Endothelial cell (in vitro differentiated cells): ENCODE data around the gene DOCK1. TPM values are rescaled to one million over a fixed set of nuclear protein-coding genes. Genes with fewer than 3 reads are reported as not detected.

Source experiments
- DNase-seq: peaks from one replicate; pipeline ENCODE4 v3.0.0; 2021; ENCODE audit warnings: low spot score
- H3K27ac Mint-ChIP-seq: one replicate; pipeline ENCODE4 v1.8.0; 2021; ENCODE audit warnings: mixed read lengths, inconsistent platforms; ENCODE audit not compliant: unreplicated experiment
- H3K27me3 Mint-ChIP-seq: one replicate; pipeline ENCODE4 v1.8.0; 2021; ENCODE audit warnings: mild to moderate bottlenecking, moderate library complexity, mixed read lengths, inconsistent platforms; ENCODE audit not compliant: unreplicated experiment
- H3K36me3 Mint-ChIP-seq: one replicate; pipeline ENCODE4 v1.8.0; 2021; ENCODE audit warnings: mild to moderate bottlenecking, low read depth, mixed read lengths, inconsistent platforms; ENCODE audit not compliant: unreplicated experiment
- H3K4me1 Mint-ChIP-seq: one replicate; pipeline ENCODE4 v1.8.0; 2021; ENCODE audit warnings: mild to moderate bottlenecking, mixed read lengths, inconsistent platforms; ENCODE audit not compliant: unreplicated experiment
- H3K4me3 Mint-ChIP-seq: one replicate; pipeline ENCODE4 v1.8.0; 2021; ENCODE audit warnings: mild to moderate bottlenecking, mixed read lengths, inconsistent platforms; ENCODE audit not compliant: unreplicated experiment
- H3K9me3 Mint-ChIP-seq: one replicate; pipeline ENCODE4 v1.8.0; 2021; ENCODE audit warnings: mixed read lengths, inconsistent platforms; ENCODE audit not compliant: unreplicated experiment
- total RNA-seq: library from RNA; stranded (reverse); fragmentation: NEBNext Ultra II Directional; extraction: Animal tissue kit (Norgen Biotek cat#: 25700); gene quantifications from one replicate; pipeline ENCODE4 v1.2.1, GENCODE V29; 2021; ENCODE audit not compliant: unreplicated experiment
- TF ChIP-seq, protein P1 (sequence below): fragments of 200-600 bp; sonication (generic); IDR thresholded peaks from one replicate; pipeline ENCODE4 v1.5.0; 2021; ENCODE audit warnings: antibody characterized with exemption; ENCODE audit not compliant: unreplicated experiment

The DOCK1 gene
- total RNA-seq, 1 donor from 2014 or later, result 116 TPM

DNA sequence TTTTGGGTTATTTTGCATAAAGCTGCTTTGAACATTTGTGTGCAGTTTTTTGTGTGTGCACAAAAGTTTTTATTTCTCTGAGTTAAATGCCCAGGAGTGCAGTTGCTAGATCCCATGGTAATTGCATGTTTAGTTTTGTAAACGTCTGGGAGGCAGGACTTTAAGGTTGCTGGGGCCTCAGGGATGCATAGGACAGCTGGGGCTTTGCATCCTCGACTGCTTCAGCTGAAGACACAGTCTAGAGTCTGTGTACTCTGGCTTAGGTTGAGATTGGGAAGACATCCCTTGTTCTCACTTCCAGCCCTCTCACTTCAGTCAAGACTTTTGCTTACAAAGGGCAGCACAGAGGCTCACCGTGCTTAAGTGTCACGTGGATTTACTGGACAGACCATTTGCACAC, 385.6 kb downstream of the DOCK1 start:
- DNase-seq, result no peak
- TF ChIP-seq, protein P1, sequence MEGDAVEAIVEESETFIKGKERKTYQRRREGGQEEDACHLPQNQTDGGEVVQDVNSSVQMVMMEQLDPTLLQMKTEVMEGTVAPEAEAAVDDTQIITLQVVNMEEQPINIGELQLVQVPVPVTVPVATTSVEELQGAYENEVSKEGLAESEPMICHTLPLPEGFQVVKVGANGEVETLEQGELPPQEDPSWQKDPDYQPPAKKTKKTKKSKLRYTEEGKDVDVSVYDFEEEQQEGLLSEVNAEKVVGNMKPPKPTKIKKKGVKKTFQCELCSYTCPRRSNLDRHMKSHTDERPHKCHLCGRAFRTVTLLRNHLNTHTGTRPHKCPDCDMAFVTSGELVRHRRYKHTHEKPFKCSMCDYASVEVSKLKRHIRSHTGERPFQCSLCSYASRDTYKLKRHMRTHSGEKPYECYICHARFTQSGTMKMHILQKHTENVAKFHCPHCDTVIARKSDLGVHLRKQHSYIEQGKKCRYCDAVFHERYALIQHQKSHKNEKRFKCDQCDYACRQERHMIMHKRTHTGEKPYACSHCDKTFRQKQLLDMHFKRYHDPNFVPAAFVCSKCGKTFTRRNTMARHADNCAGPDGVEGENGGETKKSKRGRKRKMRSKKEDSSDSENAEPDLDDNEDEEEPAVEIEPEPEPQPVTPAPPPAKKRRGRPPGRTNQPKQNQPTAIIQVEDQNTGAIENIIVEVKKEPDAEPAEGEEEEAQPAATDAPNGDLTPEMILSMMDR, result no peak
- Mint-ChIP-seq H3K36me3 (peaks cover 20% of the 10 kb centered on the region), H3K27ac (no peak overlapping the region), H3K9me3 (no peaks in the 10 kb centered on the region), H3K27me3 (no peaks in the 10 kb centered on the region), H3K4me3 (no peak overlapping the region), H3K4me1 (peaks cover 6% of the 10 kb centered on the region)

DNA sequence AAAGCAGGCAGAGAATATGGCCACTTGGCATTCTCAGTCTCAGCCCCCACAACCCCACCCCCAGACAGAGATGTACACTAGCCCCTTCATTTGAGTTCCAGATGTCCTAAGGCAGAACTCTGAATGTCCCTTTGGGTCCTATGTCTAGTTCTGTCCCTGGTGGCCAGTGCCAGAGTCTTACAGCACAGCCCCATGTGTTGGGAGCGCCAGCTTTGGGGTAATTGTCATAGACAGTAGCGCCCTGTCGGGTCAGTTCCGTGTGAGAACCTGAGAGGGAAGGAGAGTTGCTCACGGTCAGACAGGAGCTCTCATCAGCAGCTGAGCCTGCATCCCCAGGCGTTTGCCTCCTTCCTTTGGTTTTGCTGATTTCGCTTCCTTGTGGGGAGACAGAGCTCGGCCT, 386.1 kb downstream of the DOCK1 start:
- Mint-ChIP-seq H3K9me3 (no peaks in the 10 kb centered on the region), H3K4me1 (peaks cover 6% of the 10 kb centered on the region), H3K27me3 (no peaks in the 10 kb centered on the region), H3K36me3 (peaks cover 20% of the 10 kb centered on the region), H3K4me3 (no peak overlapping the region), H3K27ac (no peak overlapping the region)
- DNase-seq, result no peak
- TF ChIP-seq, protein P1, result no peak

DNA sequence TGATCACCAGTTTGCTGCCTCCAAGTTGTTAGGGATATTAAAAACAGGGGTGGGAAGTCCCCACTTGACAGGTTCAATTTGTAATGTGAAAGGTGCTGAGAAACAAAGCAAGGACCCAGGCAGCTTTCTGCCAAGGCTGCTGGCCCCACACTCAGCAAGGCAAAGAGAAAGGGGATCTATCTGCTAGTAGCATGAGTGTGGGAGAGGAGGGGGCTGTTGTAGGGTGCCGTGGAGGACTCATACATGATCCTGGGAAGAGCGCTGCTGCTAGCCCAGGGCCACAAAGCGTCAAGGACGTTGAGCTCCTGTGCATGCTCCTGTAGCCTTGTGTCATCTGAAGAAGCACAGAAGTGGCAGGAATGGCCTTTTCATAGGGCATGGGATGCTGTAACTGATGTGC, 387.7 kb downstream of the DOCK1 start:
- Mint-ChIP-seq H3K27ac (peak overlapping the region; percentile 1), H3K9me3 (no peaks in the 10 kb centered on the region), H3K4me1 (peaks cover 6% of the 10 kb centered on the region), H3K36me3 (peaks cover 16% of the 10 kb centered on the region), H3K27me3 (peaks cover 3% of the 10 kb centered on the region), H3K4me3 (no peak overlapping the region)
- TF ChIP-seq, protein P1, result no peak
- DNase-seq, result no peak

DNA sequence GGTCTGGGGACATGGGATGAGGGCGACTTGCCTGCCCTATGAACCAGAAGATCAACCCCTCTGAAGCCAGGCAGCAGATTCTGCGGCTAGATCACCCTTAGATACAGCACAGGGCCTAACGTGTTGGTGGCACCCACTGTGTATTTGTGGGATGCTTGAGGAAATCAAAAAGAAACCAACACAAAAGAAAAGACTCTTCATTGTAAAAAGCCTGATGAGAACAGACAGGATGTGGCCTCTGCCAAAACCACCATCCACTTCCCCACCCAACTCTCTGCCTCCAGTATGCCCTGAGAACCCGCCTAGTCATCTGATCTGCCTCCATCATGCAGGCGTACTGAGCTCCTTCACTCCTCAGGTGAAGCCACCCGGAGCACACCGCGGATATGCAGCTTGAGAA, 388.4 kb downstream of the DOCK1 start:
- no peak overlapping the region for H3K4me3 Mint-ChIP-seq
- H3K9me3 Mint-ChIP-seq, result no peaks in the 10 kb centered on the region
- peaks cover 12% of the 10 kb centered on the region for H3K36me3 Mint-ChIP-seq
- DNase-seq, result no peak
- H3K27ac Mint-ChIP-seq, result no peak overlapping the region
- H3K4me1 Mint-ChIP-seq, result peaks cover 6% of the 10 kb centered on the region
- H3K27me3 Mint-ChIP-seq, result peaks cover 4% of the 10 kb centered on the region
- TF ChIP-seq, protein P1, result no peak

DNA sequence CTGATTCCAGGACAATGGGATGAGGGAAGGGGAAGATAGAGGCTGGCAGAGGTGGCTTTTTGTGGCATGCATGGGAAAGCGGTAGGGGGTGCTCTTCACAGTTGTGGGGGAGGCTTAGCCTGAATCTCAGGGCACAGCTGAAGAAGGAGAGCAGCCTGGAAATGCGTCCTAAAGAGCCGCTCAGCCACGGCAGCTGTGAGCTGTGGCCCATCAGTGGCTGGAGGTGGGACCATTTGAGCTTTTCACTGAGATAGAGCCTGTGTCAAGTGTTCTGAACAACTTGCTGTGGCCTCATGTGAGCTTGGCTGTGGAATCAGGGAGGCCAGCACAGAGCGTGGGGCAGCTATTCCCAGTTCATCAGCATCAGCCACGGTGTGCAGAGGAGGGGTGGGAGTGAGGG, 391.5 kb downstream of the DOCK1 start:
- H3K27me3 Mint-ChIP-seq, result peaks cover 5% of the 10 kb centered on the region

More for the DNA sequence above, 391.5 kb downstream of the DOCK1 start:
- TF ChIP-seq, protein P1, result no peak
- Mint-ChIP-seq H3K27ac (no peak overlapping the region), H3K4me1 (peaks cover 25% of the 10 kb centered on the region), H3K4me3 (no peak overlapping the region), H3K9me3 (no peaks in the 10 kb centered on the region), H3K36me3 (peaks cover 5% of the 10 kb centered on the region)
- no peak for DNase-seq
